Prostate gland (tissue), 2 donors: ENCODE results near the gene RHEB.

ENCODE experiments used
- POLR2A ChIP-seq: fragments of 450-650 bp; IDR thresholded peaks from one replicate; pipeline ENCODE4 v1.6.1; 2016; ENCODE audit warnings: antibody characterized with exemption, mild to moderate bottlenecking
- POLR2AphosphoS5 ChIP-seq: sonication (generic); formaldehyde crosslinking; IDR thresholded peaks from one replicate; pipeline ENCODE4 v1.6.1; 2017; ENCODE audit warnings: antibody characterized with exemption
- TF ChIP-seq, protein P1 (sequence below), 4 experiments: fragments of 200-600 bp in 2 of 4; fragments of 450-650 bp in 2 of 4; sonication (generic) in 2 of 4; IDR thresholded peaks; 1 replicate in 3 of 4; 2 replicates in 1 of 4; pipeline ENCODE4 v1.5.1; 2016 to 2019; ENCODE audit warnings: antibody characterized with exemption in 4 of 4, mild to moderate bottlenecking in 2 of 4, moderate library complexity in 2 of 4

DNA sequence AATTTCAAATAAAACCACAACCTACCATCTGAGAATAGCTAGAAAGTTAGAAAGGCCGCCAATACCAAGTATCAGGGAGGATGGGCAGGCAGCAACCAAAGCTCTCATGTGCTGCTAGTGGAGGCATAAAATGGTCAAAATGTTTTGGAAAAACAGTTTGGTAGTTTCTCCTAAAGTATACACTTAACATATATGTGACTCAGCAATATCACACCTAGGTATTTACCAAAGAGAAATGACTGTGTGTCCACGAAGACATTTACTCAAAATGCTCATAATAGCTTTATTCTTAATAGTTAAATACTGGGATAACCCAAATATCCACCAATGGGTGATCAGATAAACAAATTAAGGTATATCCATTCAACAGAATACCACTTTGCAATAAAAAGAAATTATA is 14.3 kb downstream of the RHEB start:
- TF ChIP-seq, protein P1, sequence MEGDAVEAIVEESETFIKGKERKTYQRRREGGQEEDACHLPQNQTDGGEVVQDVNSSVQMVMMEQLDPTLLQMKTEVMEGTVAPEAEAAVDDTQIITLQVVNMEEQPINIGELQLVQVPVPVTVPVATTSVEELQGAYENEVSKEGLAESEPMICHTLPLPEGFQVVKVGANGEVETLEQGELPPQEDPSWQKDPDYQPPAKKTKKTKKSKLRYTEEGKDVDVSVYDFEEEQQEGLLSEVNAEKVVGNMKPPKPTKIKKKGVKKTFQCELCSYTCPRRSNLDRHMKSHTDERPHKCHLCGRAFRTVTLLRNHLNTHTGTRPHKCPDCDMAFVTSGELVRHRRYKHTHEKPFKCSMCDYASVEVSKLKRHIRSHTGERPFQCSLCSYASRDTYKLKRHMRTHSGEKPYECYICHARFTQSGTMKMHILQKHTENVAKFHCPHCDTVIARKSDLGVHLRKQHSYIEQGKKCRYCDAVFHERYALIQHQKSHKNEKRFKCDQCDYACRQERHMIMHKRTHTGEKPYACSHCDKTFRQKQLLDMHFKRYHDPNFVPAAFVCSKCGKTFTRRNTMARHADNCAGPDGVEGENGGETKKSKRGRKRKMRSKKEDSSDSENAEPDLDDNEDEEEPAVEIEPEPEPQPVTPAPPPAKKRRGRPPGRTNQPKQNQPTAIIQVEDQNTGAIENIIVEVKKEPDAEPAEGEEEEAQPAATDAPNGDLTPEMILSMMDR (IDR thresholded peaks at IDR 0.05) = no peak
- TF ChIP-seq POLR2A = no peak
- TF ChIP-seq POLR2AphosphoS5 = no peak
